ENCODE data around the gene NSL1.

Gene NSL1

GRCh38 chr1:212685429-212685828, 106.1 kb downstream of the NSL1 start:
- DNase-seq (ENCODE audit: low spot score) = no peak

DNA sequence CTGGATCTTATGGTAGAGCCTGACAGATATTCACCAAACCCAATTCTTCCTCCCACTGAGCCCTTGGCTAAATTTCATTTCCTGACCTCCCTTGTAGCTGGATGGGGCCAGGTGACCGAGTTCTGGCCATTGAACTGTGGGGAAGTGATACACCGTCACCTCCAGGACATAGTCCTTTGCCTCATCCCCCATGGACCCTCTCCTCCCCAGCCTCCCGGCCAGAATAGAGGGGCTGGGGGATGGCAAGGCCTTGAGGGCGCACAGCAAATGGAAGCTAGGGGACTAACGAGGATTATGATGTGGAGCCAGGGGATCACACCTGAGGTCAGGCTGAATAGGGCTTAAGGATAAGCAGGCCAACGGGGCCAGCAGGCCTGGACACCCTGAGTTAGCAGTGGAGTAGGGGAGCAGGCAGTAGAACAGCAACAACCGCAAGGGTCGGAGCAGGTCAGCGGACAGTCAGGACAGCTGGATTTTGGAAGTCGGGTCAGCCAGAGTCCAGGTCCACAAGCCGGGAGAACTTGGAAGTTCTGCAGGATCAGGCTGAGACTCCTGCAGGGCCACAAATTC, 107.0 kb downstream of the NSL1 start:
- no peak for DNase-seq (ENCODE audit: low spot score)

DNA sequence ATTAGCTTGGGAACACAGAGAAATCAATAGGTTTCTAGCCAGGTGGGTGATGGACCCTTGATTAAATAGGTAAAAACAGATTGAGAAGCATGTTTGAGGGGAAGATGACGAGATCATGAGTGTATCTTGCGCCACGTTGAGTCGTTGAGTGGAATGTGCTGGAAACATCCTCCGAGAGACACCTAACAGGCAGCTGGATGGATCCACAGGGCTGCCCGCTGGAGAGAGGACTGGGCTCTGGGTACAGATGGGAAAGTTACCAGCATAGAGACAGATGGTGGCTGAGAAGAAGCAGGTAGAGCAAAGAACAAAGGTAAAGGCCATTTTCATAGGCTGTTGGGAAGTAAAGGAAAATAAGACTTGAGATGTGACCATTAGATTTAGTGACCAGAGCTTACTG, 107.5 kb downstream of the NSL1 start:
- no peak for DNase-seq (ENCODE audit: low spot score)

DNA sequence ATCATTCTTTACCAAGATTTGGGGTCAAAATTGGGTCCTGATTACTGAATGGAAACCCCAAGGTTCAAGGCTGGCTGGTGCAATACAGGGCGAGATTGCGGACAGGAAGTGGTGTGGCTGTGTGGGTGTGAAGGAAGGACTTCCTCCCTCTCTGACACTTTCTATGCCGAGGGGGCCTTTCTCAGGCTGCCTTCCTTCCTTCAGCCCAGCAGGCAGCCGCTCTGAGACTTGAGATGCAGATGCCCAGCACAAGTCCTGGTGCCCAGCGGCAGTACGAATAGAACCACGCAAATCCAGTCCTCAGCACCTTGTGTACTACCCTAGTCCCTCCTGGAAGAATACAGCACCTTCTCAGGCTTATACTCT, 108.2 kb downstream of the NSL1 start:
- no peak for DNase-seq (ENCODE audit: low spot score)

GRCh38 chr1:212680680-212681389, 110.7 kb downstream of the NSL1 start:
- no peak for DNase-seq (ENCODE audit: low spot score)

DNA sequence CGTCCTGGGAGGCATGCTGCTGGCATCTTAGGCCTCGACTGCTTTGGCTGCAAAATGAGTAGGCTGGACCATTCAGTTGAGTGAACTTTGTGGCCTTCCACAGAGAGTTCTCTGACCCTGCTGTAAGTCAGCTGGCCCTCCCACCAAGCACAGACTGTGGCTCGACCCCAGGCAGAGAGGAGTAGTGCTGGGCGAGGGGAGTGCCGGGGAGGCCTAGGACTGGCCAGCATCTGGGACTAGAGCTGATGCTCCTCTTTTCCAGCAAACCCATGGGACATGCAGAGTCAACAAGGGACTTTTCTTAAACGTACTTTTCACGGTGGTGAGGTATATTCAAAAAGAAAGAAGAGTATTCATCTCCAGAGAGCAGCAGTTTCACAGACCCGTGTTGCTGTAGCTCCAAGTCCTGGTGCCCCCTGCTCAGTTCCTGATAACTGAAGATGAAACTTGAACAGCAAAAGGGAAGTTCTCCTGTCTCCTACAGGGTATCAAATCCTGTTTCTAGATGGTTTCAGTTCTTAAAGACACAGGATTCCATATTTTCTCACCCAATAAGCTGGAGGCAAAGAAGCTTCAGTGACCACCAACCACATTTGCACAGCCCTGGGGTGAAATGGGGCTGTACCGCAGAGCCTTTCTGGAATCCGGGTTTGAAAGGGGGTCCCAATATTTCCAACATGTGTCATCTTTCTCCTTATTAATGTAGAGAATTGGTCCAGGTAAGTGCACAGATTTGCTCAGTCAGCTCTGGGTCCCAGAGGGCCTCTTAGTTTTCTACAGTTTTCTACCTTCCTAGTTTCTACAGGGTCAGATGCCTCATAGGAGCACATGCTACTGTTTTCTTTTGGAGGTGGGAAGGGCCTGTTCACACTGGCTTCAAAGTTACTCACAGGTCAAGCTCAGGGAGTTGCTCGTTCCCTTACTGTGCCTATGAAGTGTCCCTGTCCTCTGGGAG, 112.8 kb downstream of the NSL1 start:
- DNase-seq (ENCODE audit: low spot score) = no peak

DNA sequence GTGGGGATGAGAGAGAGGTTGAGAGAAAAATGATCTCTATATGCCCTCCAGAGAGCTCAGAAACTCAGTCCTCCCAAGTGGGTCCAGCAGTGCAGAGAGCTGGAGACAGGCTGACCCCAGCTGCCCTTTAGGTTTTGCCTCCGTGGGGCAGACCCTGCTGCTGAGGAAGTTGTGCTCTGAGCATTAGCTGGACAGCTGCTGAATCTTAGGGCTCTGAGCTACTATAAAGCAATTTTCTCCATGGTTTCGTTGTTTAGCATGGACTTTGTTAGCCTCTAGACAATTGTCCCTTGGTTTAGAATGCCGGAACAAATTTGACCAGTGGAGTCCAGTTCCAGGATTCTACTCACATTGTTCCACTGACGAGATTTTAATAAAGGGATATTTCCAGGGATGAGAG, 114.0 kb downstream of the NSL1 start:
- DNase-seq (ENCODE audit: low spot score) = no peak

GRCh38 chr1:212677136-212677535, 114.4 kb downstream of the NSL1 start:
- DNase-seq (ENCODE audit: low spot score) = no peak
